ENCODE results near the gene CTNNBL1. TPM values are rescaled to one million over a fixed set of nuclear protein-coding genes. Genes with fewer than 3 reads are reported as not detected.

The CTNNBL1 gene
- total RNA-seq, 2 donors from 2014 or later = 36.6 to 50.7 TPM

DNA sequence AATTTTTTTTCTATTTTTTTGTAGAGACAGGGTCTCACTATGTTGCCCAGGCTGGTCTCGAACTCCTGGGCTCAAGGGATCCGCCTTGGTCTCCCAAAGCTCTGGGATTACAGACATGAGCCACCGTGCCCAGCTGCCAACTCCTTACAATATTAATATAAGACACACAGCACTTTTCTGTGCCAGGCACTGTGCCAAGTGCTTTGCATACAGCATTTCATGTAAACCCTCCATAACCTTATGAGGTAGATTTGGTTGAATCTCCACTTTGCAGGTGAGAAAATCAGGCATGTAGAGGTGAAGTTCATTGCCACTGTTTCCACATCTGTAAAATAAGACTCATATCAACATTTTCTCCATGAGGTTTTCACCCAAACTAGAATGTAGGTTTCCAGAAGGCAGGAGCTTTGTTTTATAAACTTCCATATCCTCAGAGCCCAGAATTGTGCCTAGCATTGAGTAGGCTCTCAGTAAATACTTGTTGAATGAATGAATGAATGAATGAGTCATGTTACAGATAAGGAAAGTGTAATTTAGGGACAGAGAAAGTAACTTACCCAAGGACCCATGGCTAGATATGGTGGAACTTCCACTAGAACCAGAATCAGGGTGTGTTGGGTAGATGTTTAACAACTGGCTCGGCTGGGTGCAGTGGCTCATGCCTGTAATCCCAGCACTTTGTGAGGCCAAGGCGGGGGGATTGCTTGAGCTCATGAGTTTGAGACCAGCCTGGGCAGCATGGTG lies 3.0 kb upstream of the CTNNBL1 start:
- no peak overlapping the region for H3K4me3 ChIP-seq
- DNase-seq = no peak
- H3K4me1 ChIP-seq = no peaks in the 10 kb centered on the region

DNA sequence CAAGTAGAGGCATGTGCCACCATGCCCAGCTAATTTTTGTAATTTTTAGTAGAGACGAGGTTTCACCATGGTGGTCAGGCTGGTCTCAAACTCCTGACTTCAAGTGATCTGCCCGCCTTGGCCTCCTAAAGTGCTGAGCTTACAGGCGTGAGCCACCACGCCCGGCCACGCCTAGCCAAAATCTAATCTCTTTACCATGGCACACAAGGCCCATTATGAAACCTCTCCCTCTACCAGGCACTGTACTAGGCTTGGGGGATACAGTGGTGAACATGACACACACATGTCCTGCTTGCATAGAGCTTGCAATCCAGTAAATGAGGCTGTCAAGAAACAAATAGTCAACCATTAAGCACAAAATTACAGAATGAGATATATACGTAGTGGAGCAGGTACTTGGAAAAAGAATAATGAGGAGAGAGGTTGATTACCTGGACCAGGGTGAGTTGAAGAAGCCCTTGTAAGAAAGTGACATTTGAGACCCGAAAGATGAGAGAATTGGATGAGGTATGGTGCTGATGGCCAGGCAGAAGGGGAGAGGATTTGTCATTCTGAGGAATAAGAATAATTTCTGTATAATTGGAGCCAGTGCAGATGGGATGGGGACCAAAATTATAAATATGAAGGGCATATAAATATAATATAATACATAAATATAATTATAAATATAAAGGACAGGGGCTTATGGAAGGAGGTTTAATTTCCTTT lies 1.2 kb upstream of the CTNNBL1 start:
- no peaks in the 10 kb centered on the region for H3K4me1 ChIP-seq
- no peak overlapping the region for H3K4me3 ChIP-seq
- no peaks in the 10 kb centered on the region for H3K9me3 ChIP-seq
- no peaks in the 10 kb centered on the region for H3K36me3 ChIP-seq
- no peak overlapping the region for H3K9ac ChIP-seq (ENCODE audit: low read depth in 2 of 2, low read length in 2 of 2)
- no peak for DNase-seq
- intact Hi-C loops (cut with DNase I) = no loop called here
- H3K27me3 ChIP-seq = peaks cover 7% of the 10 kb centered on the region
- TF ChIP-seq, protein P1, sequence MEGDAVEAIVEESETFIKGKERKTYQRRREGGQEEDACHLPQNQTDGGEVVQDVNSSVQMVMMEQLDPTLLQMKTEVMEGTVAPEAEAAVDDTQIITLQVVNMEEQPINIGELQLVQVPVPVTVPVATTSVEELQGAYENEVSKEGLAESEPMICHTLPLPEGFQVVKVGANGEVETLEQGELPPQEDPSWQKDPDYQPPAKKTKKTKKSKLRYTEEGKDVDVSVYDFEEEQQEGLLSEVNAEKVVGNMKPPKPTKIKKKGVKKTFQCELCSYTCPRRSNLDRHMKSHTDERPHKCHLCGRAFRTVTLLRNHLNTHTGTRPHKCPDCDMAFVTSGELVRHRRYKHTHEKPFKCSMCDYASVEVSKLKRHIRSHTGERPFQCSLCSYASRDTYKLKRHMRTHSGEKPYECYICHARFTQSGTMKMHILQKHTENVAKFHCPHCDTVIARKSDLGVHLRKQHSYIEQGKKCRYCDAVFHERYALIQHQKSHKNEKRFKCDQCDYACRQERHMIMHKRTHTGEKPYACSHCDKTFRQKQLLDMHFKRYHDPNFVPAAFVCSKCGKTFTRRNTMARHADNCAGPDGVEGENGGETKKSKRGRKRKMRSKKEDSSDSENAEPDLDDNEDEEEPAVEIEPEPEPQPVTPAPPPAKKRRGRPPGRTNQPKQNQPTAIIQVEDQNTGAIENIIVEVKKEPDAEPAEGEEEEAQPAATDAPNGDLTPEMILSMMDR (IDR thresholded peaks at IDR 0.05) = no peak
- no peak overlapping the region for H3K27ac ChIP-seq

More for the DNA sequence above, 3.0 kb upstream of the CTNNBL1 start:
- no peaks in the 10 kb centered on the region for H3K36me3 ChIP-seq
- TF ChIP-seq, protein P1 (IDR thresholded peaks at IDR 0.05) = no peak
- intact Hi-C loops (cut with DNase I) = no loop called here
- no peak overlapping the region for H3K27ac ChIP-seq
- H3K27me3 ChIP-seq = peaks cover 7% of the 10 kb centered on the region
- no peaks in the 10 kb centered on the region for H3K9me3 ChIP-seq
- H3K9ac ChIP-seq (ENCODE audit: low read depth in 2 of 2, low read length in 2 of 2) = no peak overlapping the region

DNA sequence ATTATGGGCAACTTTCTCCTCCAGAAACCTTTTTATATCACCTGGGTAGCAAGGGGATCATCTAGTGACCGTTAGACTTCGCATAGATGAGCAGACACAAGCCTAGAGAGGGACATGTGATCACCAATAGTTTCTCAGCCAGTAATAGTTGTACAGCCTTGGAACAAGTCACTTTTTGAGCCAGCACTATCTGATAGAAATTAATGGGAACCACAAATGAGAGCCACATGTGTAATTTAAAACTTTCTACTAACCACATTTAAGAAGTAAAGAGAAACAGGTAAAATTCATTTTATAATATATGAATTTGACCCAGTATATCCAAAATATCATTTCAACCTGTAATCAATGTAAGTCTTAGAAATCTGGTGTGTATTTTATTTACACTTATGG lies 592 bp upstream of the CTNNBL1 start:
- Histone ChIP-seq H3K9ac (ENCODE audit: low read depth in 2 of 2, low read length in 2 of 2) (no peak overlapping the region), H3K36me3 (no peaks in the 10 kb centered on the region), H3K27ac (no peak overlapping the region), H3K4me3 (peak overlapping the region; percentile 78), H3K9me3 (no peaks in the 10 kb centered on the region), H3K27me3 (peaks cover 6% of the 10 kb centered on the region), H3K4me1 (no peaks in the 10 kb centered on the region)
- TF ChIP-seq, protein P1 (IDR thresholded peaks at IDR 0.05) = no peak
- intact Hi-C loops (cut with DNase I) = no loop called here
- DNase-seq = no peak

DNA sequence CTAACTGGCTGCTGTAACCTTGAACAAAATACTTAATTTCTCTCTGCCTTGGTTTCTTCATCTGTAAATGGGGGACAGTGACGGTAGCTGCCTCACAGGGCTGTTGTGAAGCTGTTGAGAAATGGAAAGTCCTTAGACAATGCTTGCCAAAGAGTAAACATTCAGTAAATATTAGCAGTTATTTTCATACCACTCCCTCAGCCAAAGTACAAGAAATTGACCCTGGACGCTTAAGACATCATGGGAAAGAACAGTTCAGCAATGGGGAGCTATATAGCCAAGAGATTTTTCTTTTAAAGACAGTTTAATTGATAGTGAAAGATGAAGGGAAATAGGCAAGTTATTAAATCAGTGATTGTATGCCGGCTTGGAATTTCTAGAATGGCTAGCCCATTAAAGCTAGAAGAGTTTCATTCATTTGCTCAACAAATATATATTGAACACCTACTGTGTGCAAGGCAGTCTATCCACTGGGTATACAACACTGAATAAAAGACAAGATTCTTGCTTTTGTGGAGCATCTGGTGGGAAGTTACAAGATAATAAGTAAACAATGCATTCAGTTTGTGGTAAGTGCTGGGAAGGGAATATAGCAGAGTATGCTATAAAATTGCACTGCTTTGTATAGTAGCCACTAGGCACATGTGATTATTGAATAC lies 2.0 kb downstream of the CTNNBL1 start:
- Histone ChIP-seq H3K27ac (no peak overlapping the region), H3K27me3 (no peaks in the 10 kb centered on the region), H3K36me3 (no peaks in the 10 kb centered on the region), H3K4me1 (no peaks in the 10 kb centered on the region), H3K9ac (ENCODE audit: low read depth in 2 of 2, low read length in 2 of 2) (no peak overlapping the region), H3K4me3 (no peak overlapping the region), H3K9me3 (no peaks in the 10 kb centered on the region)
- no peak for DNase-seq
- intact Hi-C loops (cut with DNase I) = no loop called here
- TF ChIP-seq, protein P1 (IDR thresholded peaks at IDR 0.05) = no peak

DNA sequence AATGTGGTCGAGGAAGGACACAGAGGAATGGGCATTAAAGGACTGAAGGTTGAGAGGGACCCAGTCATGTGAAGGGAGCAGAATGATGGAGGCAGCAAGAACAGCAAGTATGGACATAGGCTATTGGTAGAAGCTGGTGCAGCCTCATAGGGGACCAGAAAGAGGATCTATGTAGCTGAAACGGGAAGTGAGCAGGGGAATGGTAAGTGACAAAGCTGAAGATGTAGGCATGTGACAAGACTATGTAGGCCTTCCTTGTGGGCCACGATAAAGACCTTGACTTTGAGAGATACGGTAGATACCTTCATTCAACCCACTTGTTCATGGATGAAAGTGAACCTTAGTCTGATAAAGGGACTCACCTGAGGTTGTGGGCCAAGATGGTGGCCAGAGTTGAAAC lies 3.5 kb downstream of the CTNNBL1 start:
- TF ChIP-seq, protein P1 (IDR thresholded peaks at IDR 0.05) = no peak
- DNase-seq = no peak
- Histone ChIP-seq H3K27ac (no peak overlapping the region), H3K9me3 (no peaks in the 10 kb centered on the region), H3K4me3 (no peak overlapping the region), H3K9ac (ENCODE audit: low read depth in 2 of 2, low read length in 2 of 2) (no peak overlapping the region), H3K36me3 (no peaks in the 10 kb centered on the region), H3K4me1 (no peaks in the 10 kb centered on the region), H3K27me3 (no peaks in the 10 kb centered on the region)
- intact Hi-C loops (cut with DNase I) = no loop called here

All from colonic mucosa (tissue), 4 donors.